Uterus (tissue), 4 donors: ENCODE data around the gene CRY1. TPM values are rescaled to one million over a fixed set of nuclear protein-coding genes. Genes with fewer than 3 reads are reported as not detected.

Experiments used
- DNase-seq, 2 donors: peaks; one replicate each; pipeline ENCODE4 v3.0.0-alpha.2; 2019 to 2020
- H3K27ac ChIP-seq, 2 donors: fragments of 200-600 bp; sonication (generic); 1 replicate in 1 of 2; 2 replicates in 1 of 2; pipeline ENCODE4 v1.5.1; 2016 to 2018
- H3K27me3 ChIP-seq, 2 donors: fragments of 200-600 bp; sonication (generic); one replicate each; pipeline ENCODE4 v1.5.1; 2018 to 2019; ENCODE audit warnings: control low read depth in 1 of 2
- H3K36me3 ChIP-seq, 2 donors: fragments of 200-600 bp; sonication (generic); one replicate each; pipeline ENCODE4 v1.5.1; 2019; ENCODE audit warnings: control low read depth in 1 of 2
- H3K4me1 ChIP-seq, 2 donors: fragments of 200-600 bp; sonication (generic); one replicate each; pipeline ENCODE4 v1.5.1; 2018 to 2019; ENCODE audit warnings: control low read depth in 1 of 2
- H3K4me3 ChIP-seq, 2 donors: fragments of 200-600 bp; sonication (generic); 1 replicate in 1 of 2; 2 replicates in 1 of 2; pipeline ENCODE4 v1.5.1; 2018 to 2019; ENCODE audit warnings: mild to moderate bottlenecking in 1 of 2
- H3K9me3 ChIP-seq, 2 donors: fragments of 200-600 bp; sonication (generic); one replicate each; pipeline ENCODE4 v1.5.1; 2019; ENCODE audit warnings: control low read depth in 1 of 2
- POLR2A ChIP-seq, 2 donors: fragments of 450-650 bp; IDR thresholded peaks; one replicate each; pipeline ENCODE4 v1.6.1; 2016; ENCODE audit warnings: antibody characterized with exemption in 2 of 2, mild to moderate bottlenecking in 1 of 2, moderate library complexity in 1 of 2
- intact Hi-C: fragments of 100-400 bp; cut with DNase I; formaldehyde crosslinking; loops from one replicate; pipeline ENCODE4 v1.15.1; 2023; ENCODE audit warnings: low total_unique reads
- total RNA-seq, 4 donors: library from RNA; depleted of rRNA in 3 of 4; stranded (reverse); fragments of >200 nt in 3 of 4; gene quantifications; one replicate each; pipeline versions ENCODE4 v1.1.0 to v1.2.4, GENCODE V29; 2014 to 2023
- TF ChIP-seq, protein P1 (sequence below), 4 experiments: fragments of 200-600 bp in 2 of 4; fragments of 450-650 bp in 2 of 4; sonication (generic) in 2 of 4; IDR thresholded peaks; one replicate each; pipeline ENCODE4 v1.5.1; 2016 to 2019; ENCODE audit warnings: antibody characterized with exemption in 4 of 4, mild to moderate bottlenecking in 2 of 4, moderate library complexity in 1 of 4
- donor health status: DM: yes; HTN: yes; CAD: no.

Gene CRY1
- total RNA-seq, 4 donors from 2014 or later, result 8.2 to 66.5 (median 35.6) TPM

DNA sequence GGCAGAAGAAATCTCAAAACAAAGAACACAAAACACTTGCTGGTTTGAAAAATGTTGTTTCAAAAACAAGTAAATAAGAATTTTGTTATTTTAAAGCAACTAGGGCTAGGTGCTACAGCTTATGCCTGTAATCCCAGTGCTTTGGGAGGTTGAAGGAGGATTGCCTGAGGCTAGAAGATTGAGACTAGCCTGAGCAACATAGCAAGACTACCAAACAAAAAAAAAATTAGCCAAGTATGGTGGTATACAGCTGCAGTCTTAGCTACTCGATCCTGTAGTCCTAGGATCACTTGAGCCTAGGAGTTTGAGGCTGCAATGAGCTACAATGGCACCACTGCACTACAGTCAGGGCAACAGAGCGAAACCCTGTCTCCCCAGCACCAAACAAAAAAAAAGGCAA lies 73.8 kb downstream of the CRY1 start:
- no peaks in the 10 kb centered on the region for H3K9me3 ChIP-seq
- no peak overlapping the region for H3K4me3 ChIP-seq
- H3K4me1 ChIP-seq, result peaks cover 0 to 4% of the 10 kb centered on the region in 2 donors
- H3K27me3 ChIP-seq, result no peaks in the 10 kb centered on the region
- no peak for TF ChIP-seq POLR2A (IDR thresholded peaks at IDR 0.05)
- TF ChIP-seq, protein P1, sequence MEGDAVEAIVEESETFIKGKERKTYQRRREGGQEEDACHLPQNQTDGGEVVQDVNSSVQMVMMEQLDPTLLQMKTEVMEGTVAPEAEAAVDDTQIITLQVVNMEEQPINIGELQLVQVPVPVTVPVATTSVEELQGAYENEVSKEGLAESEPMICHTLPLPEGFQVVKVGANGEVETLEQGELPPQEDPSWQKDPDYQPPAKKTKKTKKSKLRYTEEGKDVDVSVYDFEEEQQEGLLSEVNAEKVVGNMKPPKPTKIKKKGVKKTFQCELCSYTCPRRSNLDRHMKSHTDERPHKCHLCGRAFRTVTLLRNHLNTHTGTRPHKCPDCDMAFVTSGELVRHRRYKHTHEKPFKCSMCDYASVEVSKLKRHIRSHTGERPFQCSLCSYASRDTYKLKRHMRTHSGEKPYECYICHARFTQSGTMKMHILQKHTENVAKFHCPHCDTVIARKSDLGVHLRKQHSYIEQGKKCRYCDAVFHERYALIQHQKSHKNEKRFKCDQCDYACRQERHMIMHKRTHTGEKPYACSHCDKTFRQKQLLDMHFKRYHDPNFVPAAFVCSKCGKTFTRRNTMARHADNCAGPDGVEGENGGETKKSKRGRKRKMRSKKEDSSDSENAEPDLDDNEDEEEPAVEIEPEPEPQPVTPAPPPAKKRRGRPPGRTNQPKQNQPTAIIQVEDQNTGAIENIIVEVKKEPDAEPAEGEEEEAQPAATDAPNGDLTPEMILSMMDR (IDR thresholded peaks at IDR 0.05), result no peak
- H3K27ac ChIP-seq, result no peak overlapping the region
- no peaks in the 10 kb centered on the region for H3K36me3 ChIP-seq
- DNase-seq, result no peak
- intact Hi-C loops, result no loop called here

DNA sequence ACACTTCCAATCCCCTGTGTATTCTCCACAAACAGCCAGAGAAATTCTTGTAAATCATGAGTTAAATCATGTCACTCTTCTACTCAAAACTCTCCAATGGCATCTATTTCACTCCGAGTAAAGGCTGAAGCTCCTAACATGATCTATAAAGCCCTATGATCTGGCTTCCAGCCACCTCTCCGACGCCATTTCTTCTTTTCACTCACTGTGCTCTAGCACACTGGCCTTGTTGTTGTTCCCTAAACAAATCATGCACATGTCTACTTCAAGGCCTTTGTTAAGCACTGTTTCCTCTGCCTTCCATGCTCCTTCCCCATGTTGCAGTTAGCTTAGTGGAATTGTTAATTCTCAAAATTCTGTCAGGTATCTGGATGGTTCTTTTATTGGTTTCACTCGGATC lies 76.3 kb downstream of the CRY1 start:
- Histone ChIP-seq H3K36me3 (no peaks in the 10 kb centered on the region), H3K4me3 (no peak overlapping the region), H3K9me3 (no peaks in the 10 kb centered on the region), H3K27ac (no peak overlapping the region), H3K4me1 (no peaks in the 10 kb centered on the region), H3K27me3 (no peaks in the 10 kb centered on the region)
- intact Hi-C loops, result no loop called here
- no peak for TF ChIP-seq POLR2A (IDR thresholded peaks at IDR 0.05)
- TF ChIP-seq, protein P1 (IDR thresholded peaks at IDR 0.05), result no peak
- DNase-seq, result no peak

DNA sequence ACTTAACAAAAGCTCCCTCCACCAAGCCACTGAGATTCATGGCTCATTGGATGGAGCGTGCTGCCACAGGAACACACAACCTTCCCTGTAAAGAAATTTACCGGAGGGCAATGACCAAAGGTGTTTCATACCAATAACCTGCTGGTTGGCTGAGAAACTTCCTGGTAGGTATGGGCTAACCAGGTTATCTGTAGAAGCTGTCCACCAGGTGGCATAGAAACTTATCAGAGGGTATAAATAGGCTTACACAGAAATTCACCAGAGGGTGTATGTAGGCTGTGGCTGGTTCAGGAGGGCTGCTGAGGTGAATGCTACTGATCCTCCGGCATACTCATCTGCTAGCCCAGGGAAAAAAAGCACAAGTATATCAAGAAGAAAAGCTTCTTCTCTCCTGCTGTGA lies 79.3 kb downstream of the CRY1 start:
- intact Hi-C loops, result no loop called here

DNA sequence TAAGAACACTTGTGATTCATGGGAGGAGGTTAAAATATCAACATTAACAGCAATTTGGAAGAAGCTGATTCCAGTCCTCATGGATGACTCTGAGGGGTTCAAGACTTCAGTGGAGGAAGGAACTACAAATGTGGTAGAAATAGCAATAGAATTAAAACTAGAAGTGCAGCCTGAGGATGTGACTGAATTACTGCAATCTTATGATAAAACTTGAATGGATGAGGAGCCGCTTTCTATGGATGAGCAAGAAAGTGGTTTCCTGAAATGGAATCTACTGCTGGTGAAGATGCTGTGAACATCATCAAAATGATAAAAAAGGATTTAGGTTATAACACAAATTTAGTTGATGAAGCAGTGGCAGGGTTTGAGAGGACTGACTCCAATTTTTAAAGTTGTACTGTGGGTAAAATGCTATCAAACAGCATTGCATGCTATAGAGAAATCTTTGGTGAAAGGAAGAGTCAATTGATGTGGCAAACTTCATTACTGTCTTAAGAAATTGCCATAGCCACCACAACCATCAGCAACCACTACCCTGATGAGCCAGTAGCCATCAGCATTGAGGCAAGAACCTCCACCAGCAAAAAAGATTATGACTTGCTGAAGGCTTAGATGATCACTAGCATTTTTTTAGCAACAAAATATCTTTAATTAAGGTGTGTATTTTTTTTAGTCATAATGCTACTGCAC lies 80.5 kb downstream of the CRY1 start:
- Histone ChIP-seq H3K36me3 (no peaks in the 10 kb centered on the region), H3K4me3 (no peak overlapping the region), H3K27ac (no peak overlapping the region), H3K4me1 (no peaks in the 10 kb centered on the region), H3K9me3 (no peaks in the 10 kb centered on the region), H3K27me3 (no peaks in the 10 kb centered on the region)
- DNase-seq, result no peak
- intact Hi-C loops, result no loop called here
- no peak for TF ChIP-seq POLR2A (IDR thresholded peaks at IDR 0.05)
- TF ChIP-seq, protein P1 (IDR thresholded peaks at IDR 0.05), result no peak

More for the DNA sequence above, 79.3 kb downstream of the CRY1 start:
- no peaks in the 10 kb centered on the region for H3K9me3 ChIP-seq
- no peak overlapping the region for H3K27ac ChIP-seq
- no peaks in the 10 kb centered on the region for H3K36me3 ChIP-seq
- no peaks in the 10 kb centered on the region for H3K27me3 ChIP-seq
- H3K4me1 ChIP-seq, result no peaks in the 10 kb centered on the region
- no peak for TF ChIP-seq POLR2A (IDR thresholded peaks at IDR 0.05)
- TF ChIP-seq, protein P1 (IDR thresholded peaks at IDR 0.05), result no peak
- DNase-seq, result no peak
- no peak overlapping the region for H3K4me3 ChIP-seq

DNA sequence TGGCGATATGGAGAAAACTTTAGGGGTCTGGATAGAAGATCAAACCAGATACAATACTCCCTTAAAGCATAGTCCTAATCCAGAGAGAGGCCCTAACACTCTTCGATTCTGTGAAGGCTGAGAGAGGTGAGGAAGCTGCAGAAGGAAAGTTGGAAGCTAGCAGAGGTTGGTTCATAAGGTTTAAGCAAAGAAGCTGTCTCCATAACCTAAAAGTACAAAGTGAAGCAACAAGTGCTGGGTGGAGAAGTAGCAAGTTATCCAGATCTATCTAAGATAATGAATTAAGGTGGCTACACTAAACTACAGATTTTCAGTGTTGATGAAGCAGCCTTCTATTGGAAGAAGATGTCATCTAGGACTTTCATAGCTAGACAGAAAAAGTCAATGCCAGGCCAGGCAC lies 81.8 kb downstream of the CRY1 start:
- Histone ChIP-seq H3K27ac (no peak overlapping the region), H3K36me3 (no peaks in the 10 kb centered on the region), H3K4me3 (no peak overlapping the region), H3K27me3 (no peaks in the 10 kb centered on the region), H3K9me3 (no peaks in the 10 kb centered on the region), H3K4me1 (no peaks in the 10 kb centered on the region)
- no peak for DNase-seq
- TF ChIP-seq POLR2A (IDR thresholded peaks at IDR 0.05), result no peak
- TF ChIP-seq, protein P1 (IDR thresholded peaks at IDR 0.05), result no peak
- intact Hi-C loops, result no loop called here
